ENCODE results near the gene LIMCH1. TPM values are rescaled to one million over a fixed set of nuclear protein-coding genes. Genes with fewer than 3 reads are reported as not detected.

LIMCH1 gene
- total RNA-seq, 4 donors from 2014 or later, result 7.5 to 18.9 (median 10.7) TPM

DNA sequence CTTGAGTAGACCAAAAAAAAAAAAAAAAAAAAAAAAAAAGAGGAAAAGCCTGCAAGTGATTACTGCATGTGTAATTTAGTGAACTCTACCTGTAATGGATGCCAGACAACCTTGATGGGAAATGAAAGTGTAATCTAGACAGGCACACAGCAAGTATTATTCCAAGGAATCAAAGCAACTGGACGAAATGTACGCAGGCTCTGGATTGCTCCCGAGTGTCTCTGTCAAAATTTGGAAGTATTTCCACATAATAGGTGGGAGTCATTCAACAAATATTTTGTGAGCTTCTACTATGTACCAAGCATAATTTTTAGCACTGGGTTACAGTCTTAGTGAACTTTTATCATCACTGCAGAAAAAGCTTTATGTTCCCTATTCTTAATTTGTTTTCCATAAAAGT is 64.2 kb downstream of the LIMCH1 start:
- no peak overlapping the region for H3K4me3 ChIP-seq (ENCODE audit: low read depth, poor library complexity, severe bottlenecking)
- TF ChIP-seq POLR2A (IDR thresholded peaks at IDR 0.05) (no peak), CTCF (IDR thresholded peaks at IDR 0.05) (no peak)
- 87 to 93% methylated on average over 3 of the region's 3 CpGs for WGBS, 2 donors
- intact Hi-C loops (cut with DNase I; ENCODE audit: low total_unique reads), result no loop called here
- DNase-seq (ENCODE audit: low spot score in 2 of 2), result no peak

DNA sequence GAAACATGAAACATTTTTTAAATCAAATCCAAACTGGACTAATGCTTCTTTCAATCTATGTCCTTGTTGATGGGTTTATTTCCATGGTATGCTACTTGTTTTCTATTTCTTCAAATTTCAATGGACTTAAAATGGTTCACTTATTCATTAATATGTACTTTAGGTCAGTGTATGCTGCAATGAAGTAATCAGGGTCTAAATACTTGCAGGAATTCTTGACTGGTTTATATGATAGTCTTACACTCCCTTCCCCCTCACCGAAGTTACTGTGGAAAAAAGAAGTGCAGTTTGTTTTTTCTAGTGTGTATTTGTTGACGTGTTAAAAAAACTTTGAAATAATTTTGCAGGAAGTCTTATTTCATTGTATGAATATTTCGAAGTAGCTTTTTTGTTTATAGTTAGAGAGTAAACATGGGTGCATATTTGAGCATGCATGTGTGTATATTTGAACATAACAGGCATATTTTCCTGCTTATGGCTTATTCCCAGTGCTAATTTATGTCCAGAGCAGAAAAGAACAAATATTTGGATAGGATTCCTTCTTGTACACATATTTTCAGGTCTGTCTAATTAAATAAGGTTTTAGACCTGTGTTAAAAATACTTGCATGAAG is 65.0 kb downstream of the LIMCH1 start:
- WGBS, 2 donors, result 84% methylated on average over 3 of the region's 3 CpGs
- intact Hi-C loops (cut with DNase I; ENCODE audit: low total_unique reads), result no loop called here
- TF ChIP-seq CTCF (IDR thresholded peaks at IDR 0.05) (no peak), POLR2A (IDR thresholded peaks at IDR 0.05) (no peak)

DNA sequence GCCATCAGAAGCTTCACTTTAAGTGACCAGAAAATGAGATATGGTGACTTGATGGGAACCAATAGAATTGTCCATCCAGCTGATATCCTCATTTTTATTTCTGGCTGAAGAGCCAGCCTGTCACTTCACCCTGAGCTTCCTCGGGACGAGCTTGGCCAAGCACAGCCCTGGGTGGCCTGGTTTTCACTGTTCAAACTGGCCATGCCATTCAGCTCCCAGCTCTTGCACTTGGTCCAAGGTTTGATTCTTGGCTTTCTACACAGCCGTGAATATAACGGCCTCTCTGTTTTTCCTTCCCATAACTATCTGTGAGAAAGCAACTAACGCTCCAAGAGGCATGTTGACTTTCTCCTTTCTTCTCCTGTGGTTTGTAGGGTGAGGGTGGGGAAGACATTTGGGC is 71.9 kb downstream of the LIMCH1 start:
- TF ChIP-seq POLR2A (IDR thresholded peaks at IDR 0.05) (no peak), CTCF (IDR thresholded peaks at IDR 0.05) (no peak)
- intact Hi-C loops (cut with DNase I; ENCODE audit: low total_unique reads), result loop anchor here (10.0 kb wide), 1 partner anchor 355 kb away; no protein-coding TSS in a partner anchor
- DNase-seq (ENCODE audit: low spot score in 2 of 2), result no peak
- no peak overlapping the region for H3K4me3 ChIP-seq (ENCODE audit: low read depth, poor library complexity, severe bottlenecking)
- 93 to 95% methylated on average over 5 of the region's 5 CpGs for WGBS, 2 donors

More for the DNA sequence above, 65.0 kb downstream of the LIMCH1 start:
- no peak overlapping the region for H3K4me3 ChIP-seq (ENCODE audit: low read depth, poor library complexity, severe bottlenecking)
- DNase-seq (ENCODE audit: low spot score in 2 of 2), result no peak

DNA sequence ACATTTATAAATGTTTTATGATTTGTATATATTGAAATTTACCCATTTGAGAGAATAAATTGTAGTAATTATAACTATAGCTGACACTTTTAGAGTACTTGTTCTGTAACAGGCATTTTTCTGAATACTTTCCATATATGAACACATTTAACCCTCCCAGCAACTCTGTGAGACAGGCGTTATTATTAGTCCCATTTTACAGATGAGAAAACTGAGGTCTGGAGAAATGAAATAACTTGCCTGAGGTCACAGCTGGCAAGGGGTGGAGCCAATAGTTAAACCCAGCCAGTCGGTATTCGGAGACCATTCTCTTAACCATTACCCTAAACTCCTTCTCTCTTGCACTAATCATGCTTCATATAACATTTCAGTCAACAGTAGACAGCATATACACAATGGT is 72.5 kb downstream of the LIMCH1 start:
- TF ChIP-seq POLR2A (IDR thresholded peaks at IDR 0.05), result no peak
- TF ChIP-seq CTCF (IDR thresholded peaks at IDR 0.05), result no peak
- DNase-seq (ENCODE audit: low spot score in 2 of 2), result no peak
- WGBS, 2 donors, result 93 to 94% methylated on average over 3 of the region's 3 CpGs
- intact Hi-C loops (cut with DNase I; ENCODE audit: low total_unique reads), result loop anchor here (10.0 kb wide), 1 partner anchor 354 kb away; no protein-coding TSS in a partner anchor
- H3K4me3 ChIP-seq (ENCODE audit: low read depth, poor library complexity, severe bottlenecking), result no peak overlapping the region

DNA sequence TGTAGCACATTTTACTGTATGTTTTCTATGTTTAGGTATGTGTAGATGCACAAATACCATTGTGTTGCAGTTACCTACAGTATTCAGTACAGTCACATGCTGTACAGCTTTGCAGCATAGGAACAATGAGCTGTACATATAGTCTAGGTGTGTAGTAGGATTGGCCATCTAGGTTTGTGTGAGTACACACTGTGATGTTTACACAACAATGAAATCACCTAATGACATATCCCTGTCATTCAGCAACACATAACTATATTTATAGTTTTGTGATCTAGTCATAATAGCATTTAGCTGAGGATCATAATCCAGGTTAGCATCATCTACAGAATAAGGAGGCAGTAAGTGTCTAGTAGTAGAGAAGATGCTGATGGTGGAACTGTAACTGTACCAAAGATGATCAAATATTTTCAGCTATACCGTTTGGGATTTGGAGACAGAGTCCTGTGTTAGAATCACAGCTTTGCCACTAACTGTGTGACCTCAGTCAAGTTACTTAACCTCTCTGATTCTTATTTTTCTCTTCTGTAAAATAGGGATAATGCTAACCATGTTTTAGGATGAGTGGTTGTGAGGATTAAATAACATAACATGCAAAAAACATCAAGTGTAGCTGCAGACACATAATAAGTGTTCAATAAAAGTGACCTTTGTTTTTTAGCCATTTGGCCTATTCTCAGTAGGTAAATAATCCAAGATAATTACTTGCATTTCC is 73.3 kb downstream of the LIMCH1 start:
- TF ChIP-seq CTCF (IDR thresholded peaks at IDR 0.05) (no peak), POLR2A (IDR thresholded peaks at IDR 0.05) (no peak)
- no peak for DNase-seq (ENCODE audit: low spot score in 2 of 2)
- H3K4me3 ChIP-seq (ENCODE audit: low read depth, poor library complexity, severe bottlenecking), result no peak overlapping the region
- intact Hi-C loops (cut with DNase I; ENCODE audit: low total_unique reads), result loop anchor here (10.0 kb wide), 1 partner anchor 354 kb away; no protein-coding TSS in a partner anchor
- 74 to 78% methylated on average over 1 of the region's 1 CpG for WGBS, 2 donors
